ENCODE results near the gene CACNA1D. TPM values are rescaled to one million over a fixed set of nuclear protein-coding genes. Genes with fewer than 3 reads are reported as not detected.

CACNA1D gene
- total RNA-seq, 1 donor from 2014 or later: 0.95 TPM

GRCh38 chr3:53807117-53807810, 312.9 kb downstream of the CACNA1D start:
- H3K27ac Mint-ChIP-seq (ENCODE audit: unreplicated experiment): peak overlapping the region; percentile 86
- TF ChIP-seq CTCF (IDR thresholded peaks at IDR 0.05): no peak
- no peaks in the 10 kb centered on the region for H3K36me3 Mint-ChIP-seq (ENCODE audit: low read depth)
- no peaks in the 10 kb centered on the region for H3K27me3 Mint-ChIP-seq (ENCODE audit: low read depth)
- H3K9me3 Mint-ChIP-seq (ENCODE audit: low read depth): no peaks in the 10 kb centered on the region
- peaks cover 30% of the 10 kb centered on the region for H3K4me1 Mint-ChIP-seq (ENCODE audit: low read depth)
- no peak overlapping the region for H3K4me3 Mint-ChIP-seq (ENCODE audit: unreplicated experiment)
- DNase-seq (ENCODE audit: low spot score): peak; percentile 86

GRCh38 chr3:53808496-53808895, 314.1 kb downstream of the CACNA1D start:
- Mint-ChIP-seq H3K4me3 (ENCODE audit: unreplicated experiment) (no peak overlapping the region), H3K9me3 (ENCODE audit: low read depth) (no peaks in the 10 kb centered on the region), H3K27me3 (ENCODE audit: low read depth) (no peaks in the 10 kb centered on the region), H3K4me1 (ENCODE audit: low read depth) (peaks cover 30% of the 10 kb centered on the region), H3K36me3 (ENCODE audit: low read depth) (no peaks in the 10 kb centered on the region), H3K27ac (ENCODE audit: unreplicated experiment) (no peak overlapping the region)
- peak; percentile 88 for DNase-seq (ENCODE audit: low spot score)
- no peak for TF ChIP-seq CTCF (IDR thresholded peaks at IDR 0.05)

GRCh38 chr3:53809267-53809666, 314.9 kb downstream of the CACNA1D start:
- no peak for TF ChIP-seq CTCF (IDR thresholded peaks at IDR 0.05)
- Mint-ChIP-seq H3K27ac (ENCODE audit: unreplicated experiment) (no peak overlapping the region), H3K27me3 (ENCODE audit: low read depth) (no peaks in the 10 kb centered on the region), H3K4me3 (ENCODE audit: unreplicated experiment) (no peak overlapping the region), H3K4me1 (ENCODE audit: low read depth) (peaks cover 24% of the 10 kb centered on the region), H3K9me3 (ENCODE audit: low read depth) (no peaks in the 10 kb centered on the region), H3K36me3 (ENCODE audit: low read depth) (no peaks in the 10 kb centered on the region)
- peak; percentile 62 for DNase-seq (ENCODE audit: low spot score)

GRCh38 chr3:53809764-53810400, 315.5 kb downstream of the CACNA1D start:
- Mint-ChIP-seq H3K36me3 (ENCODE audit: low read depth) (no peaks in the 10 kb centered on the region), H3K4me3 (ENCODE audit: unreplicated experiment) (no peak overlapping the region)

More at GRCh38 chr3:53809764-53810400, 315.5 kb downstream of the CACNA1D start:
- Mint-ChIP-seq H3K9me3 (ENCODE audit: low read depth) (no peaks in the 10 kb centered on the region), H3K27ac (ENCODE audit: unreplicated experiment) (no peak overlapping the region), H3K4me1 (ENCODE audit: low read depth) (peaks cover 17% of the 10 kb centered on the region), H3K27me3 (ENCODE audit: low read depth) (no peaks in the 10 kb centered on the region)
- no peak for TF ChIP-seq CTCF (IDR thresholded peaks at IDR 0.05)
- DNase-seq (ENCODE audit: low spot score): peak; percentile 79
